CD4-positive, alpha-beta T cell treated with Interleukin-21 for 1 hour (primary cell): ENCODE results near the gene NME9.
"Not testable (repeated sequence)": the region's sequence is repeated elsewhere in the genome, so short reads cannot be mapped to it uniquely, and the experiment has no call there.

ENCODE experiments used
- DNase-seq: peaks from one replicate; pipeline ENCODE4 v3.0.0-alpha.2; 2020

Gene NME9, protein sequence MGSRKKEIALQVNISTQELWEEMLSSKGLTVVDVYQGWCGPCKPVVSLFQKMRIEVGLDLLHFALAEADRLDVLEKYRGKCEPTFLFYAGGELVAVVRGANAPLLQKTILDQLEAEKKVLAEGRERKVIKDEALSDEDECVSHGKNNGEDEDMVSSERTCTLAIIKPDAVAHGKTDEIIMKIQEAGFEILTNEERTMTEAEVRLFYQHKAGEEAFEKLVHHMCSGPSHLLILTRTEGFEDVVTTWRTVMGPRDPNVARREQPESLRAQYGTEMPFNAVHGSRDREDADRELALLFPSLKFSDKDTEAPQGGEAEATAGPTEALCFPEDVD

DNA sequence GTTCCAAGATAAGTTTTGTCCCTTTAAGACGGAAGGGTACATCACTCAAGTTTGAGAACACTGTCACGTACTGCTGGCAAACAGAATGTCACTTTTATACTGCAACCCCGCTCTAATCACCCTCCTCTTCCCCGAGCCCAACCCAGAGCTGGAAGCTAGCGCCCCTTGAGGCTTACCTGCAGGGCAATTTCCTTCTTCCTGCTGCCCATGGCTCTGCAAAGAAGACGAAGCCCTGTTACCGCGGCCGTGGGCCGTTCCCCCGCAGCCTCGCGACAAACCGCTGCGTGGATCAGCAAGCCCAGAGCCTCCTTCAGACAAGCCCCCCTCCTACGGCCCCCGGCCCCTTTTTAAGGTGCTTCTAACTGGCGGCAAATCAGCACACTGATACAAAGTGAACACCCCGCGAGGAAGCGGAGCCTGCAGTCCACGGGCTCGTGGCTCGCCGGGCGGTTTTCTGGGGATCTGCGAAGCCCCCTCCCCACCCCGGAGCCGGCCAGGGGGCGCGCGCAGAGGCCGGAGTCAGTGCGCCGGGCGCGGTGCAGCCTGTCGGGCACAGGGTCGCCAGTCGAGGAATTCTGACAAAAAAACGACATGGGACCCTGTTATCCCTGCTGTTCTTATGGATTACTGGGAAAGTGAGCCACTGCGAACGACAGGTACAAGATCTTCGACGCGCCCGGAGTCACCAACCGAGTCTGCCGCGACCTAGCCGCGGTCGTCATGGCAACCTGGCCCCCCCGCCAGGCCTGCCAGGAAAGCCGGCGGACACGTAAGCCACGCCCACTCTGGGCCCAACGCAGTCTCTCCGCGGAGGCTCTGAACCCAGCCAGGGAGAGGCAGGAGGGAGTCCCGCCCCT is at the start of gene NME9:
TSS of gene NME9 (minus strand) at position 725 of the 857 bp plus-strand sequence. CDS start at position 209, 516 bp downstream.
- peak; percentile 96 for DNase-seq

DNA sequence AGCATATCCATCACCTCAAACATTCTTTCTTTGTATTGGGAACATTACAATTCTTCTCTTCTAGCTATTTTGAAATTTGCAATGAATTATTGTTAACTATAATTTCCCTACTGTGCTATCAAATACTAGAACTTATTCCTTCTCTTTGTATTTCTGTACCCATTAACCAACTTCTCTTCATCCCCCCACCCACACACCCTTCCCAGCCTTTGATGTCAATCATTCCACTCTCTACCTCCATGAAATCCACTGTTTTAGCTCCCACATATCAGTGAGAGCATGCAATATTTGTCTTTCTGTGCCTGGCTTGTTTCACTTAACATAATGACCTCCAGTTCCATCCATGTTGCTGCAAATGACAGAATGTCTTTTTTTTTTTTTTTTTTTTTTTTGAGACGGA is 49.3 kb upstream of the NME9 start:
- DNase-seq: no peak

DNA sequence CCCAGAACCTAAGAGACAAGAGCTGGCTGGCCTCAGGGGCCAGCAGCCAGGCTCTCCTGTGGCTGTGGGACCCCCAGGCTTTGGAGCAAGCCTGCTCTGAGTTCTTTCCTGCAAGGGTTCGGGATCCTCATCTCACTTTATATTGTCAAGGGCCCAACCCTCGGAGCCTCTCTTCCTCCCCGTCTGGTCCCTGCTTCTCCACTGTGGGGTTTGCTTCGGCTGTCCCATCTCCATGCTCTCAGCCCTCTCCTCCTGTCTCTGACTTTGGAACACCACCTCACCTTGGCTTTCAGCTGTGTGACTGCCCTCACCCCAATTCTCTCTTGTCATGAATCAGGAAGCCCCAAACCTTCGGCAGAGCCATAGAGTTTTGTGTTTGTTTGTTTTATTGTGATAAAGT is 48.7 kb upstream of the NME9 start:
- DNase-seq: no peak

DNA sequence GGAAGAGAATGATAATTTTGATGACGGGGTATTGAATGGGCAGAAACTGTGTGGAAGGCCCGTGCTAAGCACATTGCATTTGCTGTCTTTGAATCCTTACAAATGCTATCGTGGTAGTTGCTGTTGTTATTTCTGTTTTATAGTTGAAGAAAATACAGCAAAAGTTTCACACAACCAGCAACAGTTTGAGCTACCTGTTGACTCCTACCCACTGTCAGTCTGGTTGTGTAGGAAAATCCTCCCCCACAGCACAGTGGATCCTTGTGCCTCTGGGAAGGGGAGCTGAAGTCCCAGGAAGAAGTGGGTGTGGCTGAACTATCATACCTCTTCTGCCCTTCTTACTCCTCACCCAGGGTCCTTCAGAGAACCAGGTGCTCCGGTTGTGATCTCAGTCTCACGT is 48.2 kb upstream of the NME9 start:
- DNase-seq: no peak

DNA sequence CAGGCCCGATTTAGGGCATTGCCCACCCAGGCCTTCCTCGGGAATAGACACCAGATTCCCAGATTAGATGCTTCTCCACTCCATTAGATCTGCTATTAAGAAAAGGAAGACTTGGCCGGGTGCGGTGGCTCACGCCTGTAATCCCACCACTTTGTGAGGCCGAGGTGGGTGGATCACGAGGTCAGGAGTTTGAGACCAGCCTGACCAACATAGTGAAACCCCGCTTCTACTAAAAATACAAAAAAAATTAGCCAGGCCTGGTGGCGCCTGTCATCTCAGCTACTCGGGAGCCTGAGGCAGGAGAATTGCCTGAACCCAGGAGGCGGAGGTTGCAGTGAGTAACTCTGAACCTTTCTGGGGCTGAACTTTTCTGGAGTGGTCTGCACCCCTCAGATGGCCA is 47.6 kb upstream of the NME9 start:
- not testable (repeated sequence) for DNase-seq

DNA sequence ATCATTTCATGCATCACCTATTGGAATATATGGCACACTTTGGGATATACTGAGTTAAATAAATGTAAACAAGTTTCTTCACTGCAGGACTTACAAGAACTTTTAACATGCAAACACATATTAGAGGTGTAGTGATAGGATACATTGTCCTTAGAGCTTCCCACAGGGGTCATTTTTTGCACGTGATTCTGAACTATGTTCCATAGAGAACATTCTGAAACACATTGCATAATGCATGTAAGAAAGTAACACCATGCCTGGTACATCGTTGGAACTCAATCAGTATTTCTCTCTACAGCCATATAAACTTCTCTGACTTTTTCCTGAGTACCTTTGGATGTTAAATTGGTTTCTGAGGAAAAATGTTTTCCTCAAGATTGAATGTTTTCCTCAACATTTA is 47.0 kb upstream of the NME9 start:
- DNase-seq: no peak

DNA sequence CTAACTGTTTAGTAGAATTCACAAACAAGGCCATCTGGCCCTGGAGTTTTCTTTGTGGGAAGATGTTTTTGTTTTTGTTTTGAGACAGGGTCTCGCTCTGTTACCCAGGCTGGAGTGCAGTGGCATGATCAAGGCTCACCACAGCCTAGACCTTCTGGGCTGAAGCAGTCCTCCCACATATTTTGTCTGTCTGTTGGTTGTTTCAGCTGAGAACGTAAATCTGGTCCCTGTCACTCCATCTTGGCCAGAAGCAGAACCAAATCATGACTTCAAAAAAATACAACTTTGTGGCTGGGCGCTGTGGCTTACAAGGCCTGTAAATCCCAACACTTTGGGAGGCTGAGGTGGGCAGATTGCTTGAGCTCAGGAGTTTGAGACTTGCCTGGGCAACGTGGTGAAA is 45.8 kb upstream of the NME9 start:
- no peak for DNase-seq

DNA sequence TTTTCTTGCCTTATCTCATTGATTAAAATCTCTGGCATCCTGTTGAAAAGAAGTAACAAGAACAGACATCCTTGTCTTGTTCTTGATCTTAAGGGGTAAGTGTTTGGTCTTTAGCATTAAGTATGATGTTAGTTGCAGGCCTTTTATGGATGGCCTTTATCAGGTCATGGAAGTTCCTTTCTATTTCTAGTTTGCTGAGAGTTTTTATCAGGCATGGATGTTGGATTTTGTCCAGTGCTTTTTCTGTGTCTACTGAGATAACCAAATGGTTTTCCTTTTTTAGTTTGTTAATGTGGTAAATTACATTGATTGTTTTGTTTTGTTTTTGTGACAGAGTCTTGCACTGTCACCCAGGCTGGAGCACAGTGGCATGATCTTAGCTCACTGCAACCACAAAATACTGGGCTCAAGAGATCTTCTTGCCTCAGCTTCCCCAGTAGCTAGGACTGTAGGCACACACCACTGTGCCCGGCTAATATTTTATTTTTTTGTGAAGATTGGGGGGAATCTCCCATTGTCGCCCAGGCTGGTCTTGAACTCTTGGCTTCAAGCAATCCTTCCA is 45.0 kb upstream of the NME9 start:
- no peak for DNase-seq

DNA sequence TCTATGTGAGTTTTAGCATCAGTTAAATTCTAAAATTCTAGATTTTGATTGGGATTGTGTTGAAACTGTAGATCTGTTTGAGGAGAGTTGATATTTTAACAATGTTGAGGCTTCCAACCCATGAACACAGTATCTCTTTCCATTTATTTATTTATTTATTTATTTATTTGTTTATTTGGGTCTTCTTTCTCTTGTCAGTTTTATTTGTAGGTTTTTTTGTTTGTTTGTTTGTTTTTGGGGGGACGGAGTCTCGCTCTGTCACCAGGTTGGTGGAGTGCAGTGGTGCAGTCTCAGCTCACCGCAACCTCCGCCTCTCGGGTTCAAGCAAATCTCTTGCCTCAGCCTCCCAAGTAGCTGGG is 44.1 kb upstream of the NME9 start:
- DNase-seq: no peak

DNA sequence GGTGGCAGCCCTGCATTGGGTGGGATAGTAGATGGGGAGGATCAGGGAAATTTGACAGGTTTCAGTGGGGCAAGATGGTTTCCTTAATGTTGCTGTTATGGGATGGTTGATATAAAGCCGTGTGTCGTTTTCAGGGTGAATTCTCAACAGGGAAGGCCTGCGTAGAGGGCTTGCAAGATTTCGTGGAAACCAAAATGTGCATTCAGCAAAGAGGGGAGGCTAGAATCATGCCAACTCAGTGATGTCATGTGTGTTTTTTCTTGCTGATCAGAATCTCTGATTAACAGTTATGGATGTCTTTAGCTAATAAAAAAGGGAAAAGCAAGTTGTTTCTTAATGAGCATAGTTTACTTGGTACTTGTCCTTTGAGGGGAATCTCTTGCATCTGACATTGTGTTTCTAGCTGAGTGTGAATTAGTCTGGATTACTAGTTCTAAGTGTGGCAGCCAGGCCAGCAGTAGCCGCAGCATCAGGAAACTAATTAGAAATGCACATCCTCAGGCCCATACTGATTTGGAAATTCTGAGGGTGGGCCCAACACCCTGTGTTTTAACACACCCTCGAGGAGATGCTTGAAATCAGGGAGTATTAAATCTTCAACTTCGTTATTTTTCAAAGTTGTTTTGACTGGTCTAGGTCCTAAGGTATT is 43.6 kb upstream of the NME9 start:
- DNase-seq: no peak

DNA sequence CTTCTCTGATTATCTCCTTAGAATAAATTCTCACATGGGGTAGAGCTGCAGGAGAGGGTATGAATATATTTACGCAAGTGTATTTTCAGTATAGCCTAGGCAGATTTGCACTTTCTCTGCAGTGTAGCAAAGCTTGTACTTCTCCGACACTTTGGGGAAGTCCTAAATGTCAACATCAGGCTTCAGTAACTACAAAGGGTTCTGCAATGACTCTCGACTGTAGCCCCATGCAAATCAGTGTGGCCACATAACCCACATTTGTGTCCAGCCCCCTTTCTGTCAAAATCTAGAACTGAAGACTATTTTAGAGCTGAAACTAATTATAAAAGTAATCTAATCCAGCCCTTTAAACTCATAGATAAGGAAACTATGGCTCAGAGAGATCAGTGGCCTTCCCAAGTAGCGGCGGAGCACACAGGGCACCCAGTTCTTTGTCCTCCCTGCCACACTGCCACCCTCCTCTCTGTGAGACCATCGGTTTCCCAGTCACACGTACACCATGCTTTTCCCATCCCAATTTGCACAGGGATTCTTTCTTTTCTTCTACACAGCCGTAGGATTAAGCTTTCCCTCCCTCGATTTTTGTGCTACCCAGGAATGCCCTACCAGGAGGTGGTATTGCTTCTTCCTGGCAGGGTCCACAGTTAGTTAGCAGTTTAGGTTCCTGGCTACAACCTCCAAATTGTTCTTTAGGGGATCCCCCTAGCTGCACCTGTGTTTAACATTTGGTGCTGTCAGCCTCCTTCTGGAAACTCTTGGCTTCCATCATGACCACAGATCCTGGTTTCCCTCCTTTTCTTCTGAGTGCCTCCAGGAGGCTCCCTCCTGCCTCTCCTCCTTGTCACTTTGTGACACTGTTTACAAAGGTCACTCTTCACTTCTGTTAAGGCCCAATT is 41.7 kb upstream of the NME9 start:
- DNase-seq: peak; percentile 27

DNA sequence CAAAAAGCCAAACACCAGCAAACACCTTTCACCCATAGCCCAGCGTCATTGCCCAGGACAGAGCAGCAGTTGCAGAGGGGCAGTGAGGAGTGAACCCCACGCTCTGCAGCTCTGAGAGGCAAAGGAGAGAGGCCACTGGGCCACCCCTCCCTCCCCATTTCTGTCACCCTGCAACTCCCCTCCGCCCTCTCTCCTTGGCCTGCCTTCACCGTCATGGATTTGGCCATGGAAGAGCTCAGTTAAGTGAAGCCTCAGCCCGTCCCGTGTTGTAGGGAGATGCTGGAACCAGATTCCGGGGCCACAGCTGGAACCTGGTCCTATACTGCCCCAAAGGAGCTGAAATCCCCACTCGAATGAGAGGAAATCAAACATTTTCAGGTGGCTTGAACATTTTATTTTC is 40.7 kb upstream of the NME9 start:
- DNase-seq: no peak

DNA sequence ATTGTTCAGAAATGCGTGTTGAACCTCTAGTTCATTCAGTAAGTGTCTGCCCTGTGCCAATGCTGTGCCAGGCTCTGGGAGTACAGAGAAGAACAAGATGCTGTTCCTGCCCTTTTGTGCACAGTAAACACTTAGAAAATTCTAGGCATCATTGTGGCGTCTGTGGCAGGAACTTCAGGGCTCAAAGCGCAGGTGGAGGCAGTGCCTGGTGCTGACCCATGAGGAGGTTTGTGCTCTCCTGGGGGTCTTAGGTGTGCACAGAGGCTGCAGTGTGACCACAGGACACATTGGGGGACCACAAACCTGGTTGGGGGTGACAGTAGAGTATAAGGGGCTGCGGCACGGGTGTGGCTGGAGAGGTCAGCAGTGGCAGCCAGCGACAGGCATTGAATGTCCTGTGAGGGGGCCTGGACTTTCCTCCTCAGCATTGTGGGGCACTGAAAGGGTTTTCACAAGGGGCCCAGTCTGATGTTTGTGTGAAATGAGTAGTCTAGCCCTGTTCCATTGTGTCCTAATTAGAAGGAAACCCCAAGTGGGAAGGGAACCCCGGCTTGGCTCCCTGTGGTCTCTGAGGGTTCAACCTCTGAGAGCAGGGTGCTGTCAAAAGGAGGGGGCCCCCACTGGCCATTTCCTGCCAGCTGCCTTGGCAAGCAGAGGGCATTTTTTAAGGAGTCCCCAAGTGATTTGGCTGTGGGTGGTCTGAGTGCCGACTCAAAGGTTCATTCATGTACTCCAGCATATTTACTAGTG is 39.7 kb upstream of the NME9 start:
- no peak for DNase-seq

DNA sequence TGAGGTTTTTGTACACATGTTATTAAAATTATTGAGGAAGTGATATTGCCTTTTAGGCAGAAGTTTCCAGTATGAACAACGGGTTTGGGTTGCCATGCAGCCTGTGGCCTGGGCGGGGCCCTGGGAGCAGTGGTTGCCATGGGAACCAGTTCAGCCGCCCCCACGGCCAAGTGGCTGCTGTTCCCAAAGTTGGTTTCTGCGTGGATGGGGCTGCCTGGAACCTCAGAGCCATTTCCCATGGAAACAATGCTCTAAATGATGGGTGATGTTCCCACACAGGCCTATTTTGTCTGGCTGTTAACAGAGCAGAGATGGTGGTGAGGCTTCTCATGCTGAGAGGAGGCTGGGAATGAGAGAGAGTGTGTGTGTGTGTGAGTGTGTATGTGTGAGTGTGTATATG is 38.3 kb upstream of the NME9 start:
- DNase-seq: peak; percentile 28

DNA sequence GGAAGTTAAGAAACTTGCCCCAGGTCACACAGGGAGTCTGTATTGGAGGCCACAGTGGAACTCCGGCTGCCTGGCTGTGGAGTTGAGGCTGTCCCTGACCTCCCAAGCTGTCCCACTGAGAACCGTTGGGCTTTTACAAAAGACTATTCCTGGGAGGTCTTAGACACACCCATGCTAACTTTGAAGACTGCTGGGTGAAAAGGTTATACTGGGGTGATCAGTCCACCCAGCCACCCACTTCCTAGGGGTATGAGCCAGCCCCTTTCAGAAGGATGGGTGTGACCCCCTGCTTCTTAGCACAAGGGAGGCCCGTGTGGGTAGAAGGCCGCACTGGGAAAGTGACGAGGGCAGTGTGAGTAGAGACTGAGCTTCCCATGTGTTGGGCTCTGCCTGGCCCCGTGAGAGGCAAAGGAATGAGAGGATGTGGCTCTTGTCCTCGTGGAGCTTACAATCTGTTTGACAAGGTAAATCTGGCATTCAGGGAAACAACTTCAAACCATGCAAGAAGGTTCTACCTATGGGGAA is 37.7 kb upstream of the NME9 start:
- DNase-seq: no peak

DNA sequence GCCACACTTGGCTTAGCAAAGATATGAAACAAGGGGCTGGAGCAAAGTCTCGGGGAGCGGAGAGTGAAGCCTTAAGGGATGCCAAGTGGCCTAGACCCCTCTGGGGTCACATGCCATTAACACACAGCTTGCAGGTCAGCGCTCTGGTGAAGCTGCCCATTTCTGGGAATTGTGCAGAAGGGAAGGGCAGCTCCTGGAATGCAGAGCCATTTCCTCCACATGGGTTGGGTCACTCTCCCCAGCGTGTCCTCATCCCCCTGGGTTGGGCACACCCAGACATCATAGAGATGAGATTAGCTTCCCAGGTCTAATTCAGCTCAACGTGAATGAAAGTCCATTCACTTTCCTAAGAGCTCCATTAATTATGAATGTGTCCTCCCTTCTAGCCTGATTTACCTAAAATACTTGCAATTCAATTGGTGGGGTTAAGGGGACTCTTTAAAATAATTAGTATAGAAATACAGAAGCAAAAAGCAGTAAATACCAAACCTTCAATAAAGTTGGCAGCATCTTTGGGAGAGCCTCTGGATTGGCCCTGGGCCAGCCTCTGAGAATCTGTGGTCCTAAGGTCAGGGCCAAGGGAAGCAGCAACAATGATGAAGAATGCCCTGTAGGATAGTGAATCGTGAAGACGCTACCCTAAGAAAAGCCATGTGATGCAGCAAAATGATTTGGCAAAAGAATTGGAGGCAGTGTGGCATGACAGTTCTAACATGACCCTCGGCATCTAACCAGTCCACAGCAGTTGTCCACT is 36.5 kb upstream of the NME9 start:
- no peak for DNase-seq

DNA sequence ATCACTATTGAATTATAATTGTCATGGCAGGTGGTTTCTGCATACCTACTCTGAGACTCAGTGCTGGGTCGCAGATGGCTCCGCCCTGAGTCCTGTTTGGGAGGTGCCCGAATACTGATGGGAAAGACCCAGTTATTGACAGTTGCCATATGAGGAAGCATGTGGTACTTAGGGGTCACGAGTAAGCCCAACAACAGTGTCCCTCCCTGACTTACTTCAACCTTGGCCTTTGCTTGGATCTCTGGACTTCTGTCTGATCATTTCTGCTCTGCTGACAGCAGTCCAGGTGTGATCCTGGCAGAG is 35.6 kb upstream of the NME9 start:
- no peak for DNase-seq

DNA sequence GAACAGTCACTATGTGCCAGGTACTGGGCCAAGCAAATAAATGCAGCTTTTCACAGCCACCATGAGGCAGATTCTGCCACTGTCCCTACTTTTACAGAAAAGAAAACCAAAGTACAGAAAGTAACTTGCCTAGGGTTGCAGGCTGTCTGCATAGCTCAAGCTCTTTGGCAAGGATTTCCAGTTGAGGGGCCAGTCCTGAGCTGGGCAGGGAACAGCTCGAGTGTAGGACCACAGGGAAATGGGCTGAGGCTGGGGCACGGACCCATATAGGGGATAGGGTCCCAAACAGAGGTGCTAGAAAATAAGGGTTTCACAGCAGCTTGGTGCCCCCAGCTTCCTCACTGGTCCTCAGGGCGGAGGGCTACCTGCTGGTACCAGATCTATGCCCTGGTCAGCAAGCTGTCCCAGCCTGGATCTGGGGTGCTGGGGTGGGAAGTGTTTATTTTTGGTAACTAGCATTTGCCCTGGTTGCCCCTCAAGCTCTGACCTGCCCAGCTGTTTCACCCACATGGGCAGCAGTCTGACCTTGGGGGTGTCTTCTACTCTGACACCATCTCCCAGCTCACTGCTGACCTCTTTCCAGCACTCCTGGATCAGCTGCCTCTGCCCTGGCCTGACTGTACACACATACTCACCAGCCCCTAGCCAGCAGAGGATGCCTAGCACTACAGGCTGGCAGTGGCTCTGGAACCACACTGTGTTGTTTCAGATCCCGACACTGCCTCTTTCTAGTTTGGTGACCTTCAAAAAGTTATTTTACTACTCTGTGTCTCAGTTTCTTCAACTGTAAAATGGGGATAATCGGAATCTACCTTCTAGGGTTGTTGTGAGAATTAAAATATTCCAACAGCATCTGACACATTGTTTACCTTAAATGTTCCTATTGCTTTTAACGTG is 35.0 kb upstream of the NME9 start:
- DNase-seq: no peak

DNA sequence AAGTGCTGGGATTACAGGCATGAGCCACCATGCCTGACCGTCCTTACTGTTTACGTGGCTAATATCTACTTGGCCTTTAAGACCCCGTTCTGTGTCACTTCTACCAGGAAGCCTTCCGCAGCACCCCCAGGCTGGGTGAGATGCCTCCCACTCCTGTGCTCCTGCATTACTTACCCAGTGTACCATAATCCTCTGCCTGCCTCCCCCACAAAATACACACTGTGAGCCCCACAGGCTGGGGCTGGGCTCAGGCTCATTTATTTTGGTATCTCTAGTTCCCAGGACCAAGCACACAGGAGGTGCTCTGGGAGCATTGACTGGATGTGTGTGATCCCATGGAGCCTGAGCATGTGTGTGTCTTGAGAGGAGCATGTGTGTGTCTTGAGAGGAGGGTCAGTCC is 33.7 kb upstream of the NME9 start:
- no peak for DNase-seq

DNA sequence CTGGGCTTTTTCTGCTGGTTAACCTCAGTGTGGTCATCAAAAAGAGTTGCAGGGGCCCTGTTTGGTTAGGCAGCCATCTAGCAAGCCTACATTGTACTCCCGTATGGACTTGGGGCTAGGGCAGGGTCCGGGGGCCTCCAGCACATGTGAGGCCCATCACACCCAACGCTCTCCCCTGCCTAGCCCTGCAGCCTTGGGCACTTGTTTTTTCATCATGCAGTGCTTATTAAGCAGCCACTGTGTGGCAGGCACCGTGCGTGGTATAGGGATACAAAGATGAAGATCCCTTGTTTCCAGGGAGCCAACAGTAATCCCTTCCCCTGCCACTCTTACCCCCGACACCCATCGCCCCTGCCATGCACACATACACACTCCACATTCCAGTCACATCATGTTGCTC is 32.9 kb upstream of the NME9 start:
- no peak for DNase-seq
